Ishikawa (cell line): ENCODE measurements around the gene ADD3.

Experiments
- EP300 ChIP-seq: IDR thresholded peaks from 2 replicates; pipeline ENCODE4 v1.6.1; 2012; ENCODE audit warnings: borderline replicate concordance
- MAX ChIP-seq: IDR thresholded peaks from 2 replicates; pipeline ENCODE4 v1.6.1; 2012
- NFIC ChIP-seq: IDR thresholded peaks from 2 replicates; pipeline ENCODE4 v1.6.1; 2012
- TAF1 ChIP-seq: IDR thresholded peaks from 2 replicates; pipeline ENCODE4 v1.6.1; 2012; ENCODE audit warnings: low read depth, mild to moderate bottlenecking

DNA sequence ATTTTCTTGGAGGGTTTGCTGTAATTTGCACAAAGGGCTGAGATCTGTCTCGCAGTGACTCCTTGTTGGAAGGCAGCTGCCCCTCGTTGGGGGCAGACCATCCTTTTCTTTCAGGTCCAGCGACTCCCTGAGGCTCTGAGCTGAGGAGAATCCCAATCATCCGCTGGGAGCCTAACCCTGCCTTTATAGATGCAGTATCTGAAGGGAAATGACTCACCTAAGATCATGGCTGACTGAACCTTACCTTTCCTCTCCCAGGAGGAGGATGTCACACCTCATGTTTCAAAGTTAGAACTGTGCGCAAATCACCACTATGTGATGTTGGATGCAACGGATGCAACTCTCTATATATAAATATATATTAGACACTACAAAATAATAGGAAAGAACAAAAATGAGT lies 163.2 kb downstream of the ADD3 start:
- no peak for TF ChIP-seq EP300
- no peak for TF ChIP-seq TAF1
- no peak for TF ChIP-seq NFIC
- TF ChIP-seq MAX = no peak
